ENCODE results near the gene RNASE7. TPM values are rescaled to one million over a fixed set of nuclear protein-coding genes. Genes with fewer than 3 reads are reported as not detected.

The RNASE7 gene, protein sequence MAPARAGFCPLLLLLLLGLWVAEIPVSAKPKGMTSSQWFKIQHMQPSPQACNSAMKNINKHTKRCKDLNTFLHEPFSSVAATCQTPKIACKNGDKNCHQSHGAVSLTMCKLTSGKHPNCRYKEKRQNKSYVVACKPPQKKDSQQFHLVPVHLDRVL
- 13.6 and 36.1 TPM in 2 replicates for total RNA-seq

DNA sequence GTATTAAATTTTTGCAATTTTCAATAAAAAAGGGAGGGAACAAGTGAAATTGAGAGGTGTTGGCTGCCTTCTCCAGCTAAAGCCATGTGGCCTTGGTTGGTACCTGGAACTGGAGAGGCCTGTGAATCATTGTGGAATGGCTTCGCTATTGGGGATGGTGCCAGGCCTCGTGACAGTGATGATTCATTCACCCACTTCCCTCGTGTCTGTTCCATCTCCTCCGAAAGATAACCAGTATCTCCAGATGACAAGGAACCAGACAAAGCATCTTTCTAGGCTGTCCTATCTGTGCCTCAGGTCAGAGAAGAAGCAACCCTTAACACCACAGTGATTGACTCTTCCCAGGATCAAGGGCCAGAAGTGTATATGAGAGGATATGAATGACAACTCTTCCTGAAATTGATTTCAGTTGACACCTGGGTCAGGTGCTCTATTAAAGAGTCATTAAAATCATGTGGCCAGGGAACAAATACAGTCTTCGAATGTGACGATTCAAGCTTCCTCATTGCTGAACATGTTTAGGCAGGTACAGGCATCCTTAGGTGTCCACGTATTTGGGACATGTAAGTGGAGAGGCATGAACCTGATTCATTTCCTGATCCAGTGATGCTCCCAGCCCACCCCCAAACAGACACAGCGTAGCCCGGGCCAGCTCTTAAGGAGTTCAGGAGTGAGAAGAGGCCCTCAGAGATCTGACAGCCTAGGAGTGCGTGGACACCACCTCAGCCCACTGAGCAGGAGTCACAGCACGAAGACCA, at the start of gene RNASE7:
Gene RNASE7 (plus strand): TSS at position 687 of the 758 bp plus-strand sequence. CDS start 631 bp downstream, outside the sequence.

GRCh38 chr14:20998674-20999366, 43.3 kb upstream of the RNASE7 start, which contains the start of gene SLC39A2:
Gene SLC39A2, plus strand, starts transcription at chr14:20999293. Its CDS starts 154 bp downstream, at chr14:20999447.

DNA sequence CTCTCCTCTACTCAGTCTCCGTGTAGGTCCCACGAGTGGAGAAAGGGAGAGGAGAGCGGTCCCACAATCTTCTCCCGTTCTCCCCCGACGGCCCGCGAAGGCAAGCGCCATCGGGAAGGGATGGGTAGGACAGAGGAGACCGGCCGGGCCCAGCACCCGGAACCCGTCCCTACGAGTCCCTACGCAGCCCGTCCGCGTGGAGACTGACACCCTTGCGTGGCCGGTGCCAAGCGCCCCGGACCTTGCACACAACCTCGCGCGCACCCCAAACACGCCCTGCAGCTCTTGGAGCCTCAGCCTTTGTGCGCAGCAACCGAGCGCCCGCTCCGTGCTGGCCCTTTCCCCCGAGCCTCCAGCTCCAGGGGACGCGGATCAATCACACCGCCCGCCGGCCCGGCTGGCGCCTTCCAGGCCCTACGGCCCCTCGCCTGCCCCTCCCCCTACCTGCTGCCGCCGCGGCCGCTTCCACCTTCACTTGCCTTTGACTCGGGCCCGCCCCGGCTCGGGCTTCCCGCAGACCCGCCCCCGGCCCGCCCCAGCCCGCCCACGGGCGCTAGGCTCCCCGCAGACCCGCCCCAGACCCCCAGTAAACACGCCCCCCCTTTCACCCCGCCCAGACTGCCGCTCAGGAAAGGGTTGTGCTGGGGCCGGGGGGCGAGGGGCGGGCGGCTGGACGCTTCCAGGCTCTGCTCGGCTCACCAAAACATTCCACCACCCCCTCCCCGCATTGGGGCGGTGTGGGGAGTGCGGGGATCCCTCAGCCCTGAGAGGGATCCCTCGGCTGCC, 17.4 kb upstream of the RNASE7 start, which contains the start of gene NDRG2:
Gene NDRG2 (minus strand): TSS at position 477 of the 786 bp plus-strand sequence. CDS start 1,746 bp downstream, outside the sequence.

DNA sequence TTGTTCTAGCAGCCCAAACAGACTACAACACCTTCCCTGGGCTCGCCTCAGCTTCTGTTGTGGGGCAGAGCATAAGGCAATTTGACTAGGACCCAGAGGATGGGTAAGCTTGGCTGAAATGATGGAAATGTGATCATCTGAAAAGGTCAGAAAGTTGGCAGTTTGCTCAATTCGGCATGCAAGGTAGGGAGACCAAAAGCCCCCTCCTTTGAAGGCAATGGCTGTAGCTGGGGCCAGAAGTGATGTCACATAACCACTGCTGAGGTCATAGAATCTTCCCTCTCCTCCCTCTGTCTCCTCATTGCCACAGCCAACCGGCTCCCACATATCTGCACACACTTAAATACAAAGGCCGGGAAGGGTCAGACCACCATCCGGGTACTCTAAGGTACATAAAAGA, 12.2 kb upstream of the RNASE7 start, which contains the start of gene TPPP2:
Gene TPPP2 (plus strand): TSS at position 301 of the 400 bp plus-strand sequence. CDS start 365 bp downstream, outside the sequence.

DNA sequence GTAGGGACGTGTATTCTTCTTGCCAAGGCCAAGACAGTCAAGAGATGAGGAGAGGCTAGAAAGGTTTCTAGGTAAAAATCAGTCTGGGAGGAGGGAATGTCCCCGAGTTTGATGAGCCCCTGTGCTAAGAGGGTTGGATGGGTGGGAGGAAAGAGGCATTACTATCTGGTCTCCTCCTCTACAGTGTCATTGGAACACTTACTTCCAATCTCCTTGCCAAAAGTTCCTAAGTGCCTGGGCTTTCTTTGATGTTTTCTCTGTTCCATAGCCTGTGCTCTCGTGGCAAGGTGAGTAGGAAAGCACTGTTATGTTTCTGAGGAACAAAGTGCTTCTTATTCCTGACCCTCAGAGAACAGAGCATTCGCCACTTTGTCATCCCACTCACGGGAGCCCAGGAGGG, 7.5 kb upstream of the RNASE7 start, which contains the start of gene RNASE13:
Gene RNASE13 (minus strand): TSS at position 101 of the 400 bp plus-strand sequence. CDS start 519 bp downstream, outside the sequence.

GRCh38 chr14:21057803-21058675, 15.9 kb downstream of the RNASE7 start, which contains the start of gene RNASE8:
Gene RNASE8, plus strand, starts transcription at chr14:21057822. Its CDS starts 71 bp downstream, at chr14:21057893.

DNA sequence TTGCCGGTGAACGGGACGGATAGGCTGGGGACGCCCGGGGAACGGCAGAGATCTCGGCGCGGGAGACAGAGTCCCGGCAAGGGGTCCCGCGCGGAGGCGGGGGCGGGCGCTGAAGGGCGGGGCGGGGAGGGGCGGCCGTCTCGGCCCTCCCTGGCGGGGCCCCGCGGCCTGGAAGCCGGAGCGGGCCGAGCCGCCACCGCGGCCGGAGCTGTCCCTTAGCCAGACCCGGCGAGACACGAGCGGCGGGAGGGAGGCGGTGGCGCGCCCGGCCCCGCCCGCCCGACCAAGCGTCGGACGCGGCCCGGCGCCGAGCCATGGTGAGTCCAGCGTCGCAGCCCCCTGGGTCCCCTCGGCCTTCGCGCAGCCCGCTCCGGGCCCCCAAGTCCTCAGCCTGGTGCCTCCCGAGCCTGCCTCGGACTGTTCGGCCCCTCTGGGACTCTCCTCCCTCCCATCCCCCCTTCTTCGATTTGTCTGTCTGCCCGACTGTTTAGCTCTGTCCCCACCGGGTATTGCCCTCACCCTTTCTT, 28.0 kb downstream of the RNASE7 start, which contains the start of gene ARHGEF40:
Gene ARHGEF40 (plus strand): TSS at position 222 of the 527 bp plus-strand sequence. CDS start 93 bp downstream, at position 315.

Other genes with a start within 250 kb of the RNASE7 start
- 0.72 TPM in 1 of 2 replicates, not detected in the other for gene RNASE1, start 239.5 kb upstream of the RNASE7 start, total RNA-seq
- not detected in 2 replicates for gene RNASE3, start 151.0 kb upstream of the RNASE7 start, total RNA-seq
- gene RNASE2, start 86.9 kb upstream of the RNASE7 start, total RNA-seq, result not detected in 2 replicates
- gene METTL17, start 52.4 kb upstream of the RNASE7 start, total RNA-seq, result 47.2 and 64.6 TPM in 2 replicates
- 0.48 TPM in 1 of 2 replicates, not detected in the other for gene SLC39A2, start 43.1 kb upstream of the RNASE7 start, total RNA-seq
- gene NDRG2, start 17.3 kb upstream of the RNASE7 start, total RNA-seq, result 11.8 and 13.2 TPM in 2 replicates
- gene TPPP2, start 12.1 kb upstream of the RNASE7 start, total RNA-seq, result not detected in 2 replicates
- gene RNASE13, start 7.6 kb upstream of the RNASE7 start, total RNA-seq, result not detected in 2 replicates
- gene RNASE8, start 15.5 kb downstream of the RNASE7 start, total RNA-seq, result 0.72 TPM in 1 of 2 replicates, not detected in the other
- gene ARHGEF40, start 27.9 kb downstream of the RNASE7 start, total RNA-seq, result 11.5 and 18.3 TPM in 2 replicates
- gene ZNF219, start 56.3 kb downstream of the RNASE7 start, total RNA-seq, result 10.2 and 23.1 TPM in 2 replicates
- gene TMEM253, start 58.7 kb downstream of the RNASE7 start, total RNA-seq, result 0.24 TPM in 1 of 2 replicates, not detected in the other
- gene OR5AU1, start 113.7 kb downstream of the RNASE7 start, total RNA-seq, result not detected in 2 replicates
- gene HNRNPC, start 227.1 kb downstream of the RNASE7 start, total RNA-seq, result 740 and 773 TPM in 2 replicates
- not detected in 2 replicates for gene RPGRIP1, start 237.7 kb downstream of the RNASE7 start, total RNA-seq

Measured in tracheal epithelial cell (primary cell).